HepG2 (cell line): ENCODE data around the gene TTPAL. TPM values are rescaled to one million over a fixed set of nuclear protein-coding genes. Genes with fewer than 3 reads are reported as not detected.

Source experiments
- ATAC-seq: fragments of 200-7000 bp; cut with Tn5 transposase; 3 replicates; pipeline ENCODE4 v1.9.1; 2020; ENCODE audit warnings: mild to moderate bottlenecking, moderate library complexity
- BruUV-seq: library from RNA; stranded (reverse); fragments of 400-500 nt; replicated peaks from 2 replicates; lab custom pipeline; 2021; lab: Mats Ljungman, UMichigan
- CTCF ChIA-PET: fragments of 300-600 bp; formaldehyde crosslinking; extraction: SDS; loops from one replicate; lab custom pipeline; 2021; ENCODE audit warnings: low total read pairs, inconsistent platforms, low intra/inter-chr PET ratio; lab: Yijun Ruan, JAX
- POLR2A ChIA-PET: fragments of 350-600 bp; sonication (Branson Sonifier 250); formaldehyde crosslinking; loops from one replicate; lab custom pipeline; 2020; ENCODE audit warnings: antibody characterized with exemption, inconsistent platforms; lab: Yijun Ruan, JAX
- DNase-seq: peaks from one replicate; pipeline ENCODE4 v3.0.0-alpha.2; 2015; ENCODE audit warnings: low spot score
- FAIRE-seq: peaks from 3 replicates; lab custom pipeline; 2011; peaks lifted over from hg19 to GRCh38; lab: Jason Lieb, UNC
- H2AFZ ChIP-seq: one replicate; pipeline ENCODE4 v1.6.1; 2011; ENCODE audit warnings: low read length, inconsistent platforms
- H3K27ac ChIP-seq: fragments of 300-600 bp; 3 replicates; pipeline ENCODE4 v1.8.0; 2011; ENCODE audit warnings: mixed run types, mild to moderate bottlenecking, mixed read lengths, low read length, inconsistent platforms; ENCODE audit not compliant: insufficient read depth; ENCODE audit errors: extremely low read length
- H3K27me3 ChIP-seq, 2 experiments: fragments of 200-600 bp in 1 of 2; 2 replicates in 1 of 2; 3 replicates in 1 of 2; pipeline versions ENCODE4 v1.6.0 to v1.8.0; 2011; ENCODE audit warnings: low read length in 2 of 2, mild to moderate bottlenecking in 2 of 2, moderate library complexity in 2 of 2, inconsistent platforms in 1 of 2; ENCODE audit not compliant: insufficient read depth in 2 of 2, control insufficient read depth in 1 of 2
- H3K36me3 ChIP-seq, 2 experiments: fragments of 200-600 bp in 1 of 2; replicated peaks in 1 of 2; 2 replicates in 1 of 2; 3 replicates in 1 of 2; pipeline versions ENCODE4 v1.5.1 to v1.8.0; 2011; ENCODE audit warnings: low read length in 2 of 2, inconsistent platforms in 1 of 2; ENCODE audit not compliant: insufficient read depth in 2 of 2, control insufficient read depth in 1 of 2
- H3K4me1 ChIP-seq: 2 replicates; pipeline ENCODE4 v1.5.1; 2012; ENCODE audit warnings: low read length, inconsistent platforms; ENCODE audit not compliant: insufficient read depth
- H3K4me2 ChIP-seq: 2 replicates; pipeline ENCODE4 v1.6.0; 2011; ENCODE audit warnings: low read depth, low read length, inconsistent platforms
- H3K4me3 ChIP-seq, 3 experiments: fragments of 200-600 bp in 1 of 3; sonication (generic), shearing (Covaris generic) in 1 of 3; replicated peaks in 1 of 3; 2 replicates each; pipeline ENCODE4 v1.5.1; 2011 to 2016; ENCODE audit warnings: low read length in 3 of 3, inconsistent platforms in 2 of 3, low read depth in 2 of 3, mild to moderate bottlenecking in 2 of 3, control low read depth in 1 of 3, mixed read lengths in 1 of 3; ENCODE audit not compliant: insufficient read depth in 1 of 3
- H3K79me2 ChIP-seq: one replicate; pipeline ENCODE4 v1.6.1; 2011; ENCODE audit warnings: low read length, inconsistent platforms; ENCODE audit not compliant: insufficient read depth
- H3K9ac ChIP-seq: 2 replicates; pipeline ENCODE4 v1.6.0; 2011; ENCODE audit warnings: mild to moderate bottlenecking, low read depth, low read length, inconsistent platforms; ENCODE audit not compliant: insufficient read depth
- H3K9me3 ChIP-seq: 2 replicates; pipeline ENCODE4 v1.5.1; 2012; ENCODE audit warnings: mild to moderate bottlenecking, low read length
- H4K20me1 ChIP-seq: 2 replicates; pipeline ENCODE4 v1.6.0; 2011; ENCODE audit warnings: inconsistent platforms, mild to moderate bottlenecking, low read length, moderate library complexity; ENCODE audit not compliant: insufficient read depth
- EED ChIP-seq: sonication (generic); formaldehyde crosslinking; IDR thresholded peaks from 2 replicates; pipeline ENCODE4 v1.5.0; 2020; ENCODE audit warnings: mild to moderate bottlenecking, missing genetic modification reagents
- NFKB2 ChIP-seq: sonication (generic); formaldehyde crosslinking; IDR thresholded peaks from 2 replicates; pipeline ENCODE4 v1.4.0; 2020; ENCODE audit warnings: missing genetic modification reagents, borderline replicate concordance
- SATB2 ChIP-seq: sonication (generic); formaldehyde crosslinking; IDR thresholded peaks from 2 replicates; pipeline ENCODE4 v1.5.0; 2020; ENCODE audit warnings: missing genetic modification reagents
- TGIF2 ChIP-seq: IDR thresholded peaks from 2 replicates; pipeline ENCODE4 v1.6.1; 2016; ENCODE audit warnings: control low read depth, missing compliant biosample characterization
- TRAFD1 ChIP-seq: sonication (generic); formaldehyde crosslinking; IDR thresholded peaks from 2 replicates; pipeline ENCODE4 v1.5.1; 2020; ENCODE audit warnings: missing genetic modification reagents, mild to moderate bottlenecking, borderline replicate concordance
- ZFP41 ChIP-seq: sonication (generic); formaldehyde crosslinking; IDR thresholded peaks from 2 replicates; pipeline ENCODE4 v1.4.0; 2020; ENCODE audit warnings: mild to moderate bottlenecking, missing genetic modification reagents, borderline replicate concordance
- ZNF224 ChIP-seq: sonication (generic); formaldehyde crosslinking; IDR thresholded peaks from 2 replicates; pipeline ENCODE4 v1.5.0; 2020; ENCODE audit warnings: mild to moderate bottlenecking, missing genetic modification reagents
- ZNF232 ChIP-seq: sonication (generic); formaldehyde crosslinking; IDR thresholded peaks from 2 replicates; pipeline ENCODE4 v1.4.0; 2020; ENCODE audit warnings: missing genetic modification reagents, borderline replicate concordance
- ZNF354B ChIP-seq: sonication (generic); formaldehyde crosslinking; IDR thresholded peaks from 2 replicates; pipeline ENCODE4 v1.8.0; 2022; ENCODE audit warnings: mild to moderate bottlenecking, missing genetic modification reagents
- ZNF367 ChIP-seq: sonication (generic); formaldehyde crosslinking; IDR thresholded peaks from 2 replicates; pipeline ENCODE4 v1.4.0; 2020; ENCODE audit warnings: missing genetic modification reagents, borderline replicate concordance
- WGBS: methylation state at CpG from one replicate; pipeline ENCODE4 v1.1.6; 2017; ENCODE audit warnings: low lambda C conversion rate; 5-methylcytosine and 5-hydroxymethylcytosine counted together
- in situ Hi-C: cut with HindIII; loops from 2 replicates; pipeline ENCODE4 v1.10.0; 2017; ENCODE audit warnings: low pct_unique_long_range_greater_than_20kb; ENCODE audit not compliant: extremely low pct_ligation_motif_present
- intact Hi-C: fragments of 100-400 bp; cut with micrococcal nuclease; formaldehyde crosslinking; loops from one replicate; pipeline ENCODE4 v1.10.0; 2022; ENCODE audit not compliant: unreplicated experiment
- polyA plus RNA-seq, 8 experiments: library from polyadenylated mRNA; depleted of rRNA in 3 of 8; stranded (reverse) in 7 of 8; unstranded in 1 of 8; fragments of >200 nt; fragmentation: Illumina TruSeq in 4 of 8; extraction: Trizol in 4 of 8; gene quantifications; 2 replicates each; pipeline versions ENCODE4 v1.2.1 to v1.2.3, GENCODE V29; 2011 to 2016; ENCODE audit warnings: low read depth in 4 of 8, missing spikeins in 1 of 8, mixed read lengths in 1 of 8; ENCODE audit not compliant: insufficient read depth in 1 of 8
- small RNA-seq, 3 experiments: library from RNA; depleted of rRNA; stranded (forward); fragments of <200 nt; gene quantifications; one replicate each; pipeline ENCODE3, GENCODE V24; 2012; ENCODE audit warnings: low read depth in 2 of 3, low replicate concordance in 1 of 3; ENCODE audit not compliant: insufficient read length in 3 of 3, insufficient read depth in 2 of 3
- total RNA-seq, 5 experiments: library from RNA; depleted of rRNA; stranded (reverse); fragments of >200 nt; fragmentation: Illumina TruSeq; extraction: Trizol; gene quantifications; 2 replicates each; pipeline ENCODE4 v1.2.3, GENCODE V29; 2016; ENCODE audit warnings: low read depth in 1 of 5

TTPAL gene
- total and polyA plus RNA-seq, 2 of the 13 experiments (the other 11 are each of a cell fraction or from before 2014, with no cell fraction given): 4.3 to 18.8 TPM

- no peak for TF ChIP-seq TGIF2
Observed at GRCh38 chr20:44542890-44543289, 67.2 kb downstream of the TTPAL start (continued).

GRCh38 chr20:44543358-44543757 lies 67.7 kb downstream of the TTPAL start:
- Histone ChIP-seq H4K20me1 (no peaks in the 10 kb centered on the region), H3K9ac (no peak overlapping the region), H3K4me3 (no peak overlapping the region), H3K4me2 (no peak overlapping the region), H3K4me1 (peaks cover 15% of the 10 kb centered on the region), H3K27ac (no peak overlapping the region), H3K36me3 (no peaks in the 10 kb centered on the region), H3K9me3 (no peaks in the 10 kb centered on the region), H3K79me2 (peaks cover 6% of the 10 kb centered on the region), H3K27me3 (no peaks in the 10 kb centered on the region), H2AFZ (no peak overlapping the region)
- BruUV-seq: no TSS peak
- TF ChIP-seq ZNF367 (CRISPR knock-in tag) (no peak), EED (CRISPR knock-in tag) (no peak), ZNF354B (CRISPR knock-in tag) (no peak), SATB2 (CRISPR knock-in tag) (no peak), NFKB2 (no peak), ZNF224 (no peak), TRAFD1 (CRISPR knock-in tag) (no peak), ZFP41 (CRISPR knock-in tag) (no peak), ZNF232 (CRISPR knock-in tag) (no peak)
- FAIRE-seq (no peak), ATAC-seq (no peak), DNase-seq (no peak)
- intact Hi-C loops (no loop called here), in situ Hi-C loops (no loop called here)
- CTCF ChIA-PET: no interaction called here
- POLR2A ChIA-PET: interaction anchor here (0.6 kb wide), 1 partner anchor 366 kb away, joined by 3 read pairs; the partner anchor contains the start of gene PABPC1L
- 60% methylated on average over 3 of the region's 3 CpGs for whole genome bisulfite sequencing

Small RNAs within 50 kb of the gene (small RNA-seq; reads per million reads assigned to genes)
- 0 reads per million in 3 experiments for gene RPL37AP1

Other genes with a start within 250 kb of the TTPAL start
- gene GDAP1L1, start 228.6 kb upstream of the TTPAL start, total RNA-seq (2016; rRNA removed; fragmentation: Illumina TruSeq; extraction: Trizol): not detected in 2 replicates
- 0.04 and 0.13 TPM in 2 replicates for gene GDAP1L1, start 228.6 kb upstream of the TTPAL start, polyA plus RNA-seq (2011; rRNA removed)
- 13.6 and 24.5 TPM in 2 replicates for gene FITM2, start 164.7 kb upstream of the TTPAL start, total RNA-seq (2016; rRNA removed; fragmentation: Illumina TruSeq; extraction: Trizol)
- gene FITM2, start 164.7 kb upstream of the TTPAL start, polyA plus RNA-seq (2011; rRNA removed): 9.6 and 10.4 TPM in 2 replicates
- not detected in 2 replicates for gene R3HDML, start 138.8 kb upstream of the TTPAL start, total RNA-seq (2016; rRNA removed; fragmentation: Illumina TruSeq; extraction: Trizol)
- gene R3HDML, start 138.8 kb upstream of the TTPAL start, polyA plus RNA-seq (2011; rRNA removed): not detected in 2 replicates
- 169 and 190 TPM in 2 replicates for gene HNF4A, start 120.2 kb upstream of the TTPAL start, total RNA-seq (2016; rRNA removed; fragmentation: Illumina TruSeq; extraction: Trizol)
- gene HNF4A, start 120.2 kb upstream of the TTPAL start, polyA plus RNA-seq (2011; rRNA removed): 80.9 and 112 TPM in 2 replicates
- gene SERINC3, start 46.2 kb downstream of the TTPAL start, total RNA-seq (2016; rRNA removed; fragmentation: Illumina TruSeq; extraction: Trizol): 53.5 and 82.0 TPM in 2 replicates
- 208 and 226 TPM in 2 replicates for gene SERINC3, start 46.2 kb downstream of the TTPAL start, polyA plus RNA-seq (2011; rRNA removed)
- 44.5 and 47.6 TPM in 2 replicates for gene PKIG, start 106.7 kb downstream of the TTPAL start, total RNA-seq (2016; rRNA removed; fragmentation: Illumina TruSeq; extraction: Trizol)
- gene PKIG, start 106.7 kb downstream of the TTPAL start, polyA plus RNA-seq (2011; rRNA removed): 30.8 and 31.0 TPM in 2 replicates
- 2.5 and 2.7 TPM in 2 replicates for gene ADA, start 175.8 kb downstream of the TTPAL start, total RNA-seq (2016; rRNA removed; fragmentation: Illumina TruSeq; extraction: Trizol)
- gene ADA, start 175.8 kb downstream of the TTPAL start, polyA plus RNA-seq (2011; rRNA removed): 9.8 and 11.3 TPM in 2 replicates
- gene CCN5, start 239.5 kb downstream of the TTPAL start, total RNA-seq (2016; rRNA removed; fragmentation: Illumina TruSeq; extraction: Trizol): not detected in 2 replicates
- gene CCN5, start 239.5 kb downstream of the TTPAL start, polyA plus RNA-seq (2011; rRNA removed): 0.12 and 0.17 TPM in 2 replicates